Effector CD4-positive, alpha-beta T cell (primary cell): ENCODE data around the gene ZNF521. TPM values are rescaled to one million over a fixed set of nuclear protein-coding genes. Genes with fewer than 3 reads are reported as not detected.
A peak's percentile ranks its signal among the peaks of the same experiment; 100 is the strongest.

Experiments
- DNase-seq: peaks from one replicate; pipeline ENCODE4 v3.0.0-alpha.2; 2020
- total RNA-seq: gene quantifications from one replicate; lab custom pipeline; 2026; lab: John Stamatoyannopoulos, UW

Gene ZNF521
- total RNA-seq = not detected

GRCh38 chr18:25351777-25352628, at the start of gene ZNF521:
Gene ZNF521, minus strand, starts transcription at chr18:25352166. Its CDS starts 1,220 bp downstream, at chr18:25350946.
- DNase-seq = peak; percentile 6

GRCh38 chr18:25399554-25399953, 47.6 kb upstream of the ZNF521 start:
- no peak for DNase-seq

- DNase-seq = no peak
These were observed 40.2 kb upstream of the ZNF521 start for GRCh38 chr18:25392192-25392591.

GRCh38 chr18:25373432-25374179, 21.6 kb upstream of the ZNF521 start:
- DNase-seq = no peak

- DNase-seq = no peak
These were observed 18.4 kb upstream of the ZNF521 start for GRCh38 chr18:25370391-25370790.

- DNase-seq = no peak
These were observed 13.3 kb upstream of the ZNF521 start for GRCh38 chr18:25365242-25365641.

GRCh38 chr18:25364732-25365131, 12.8 kb upstream of the ZNF521 start:
- no peak for DNase-seq

- DNase-seq = no peak
These were observed 8.4 kb upstream of the ZNF521 start for GRCh38 chr18:25360301-25360899.

- no peak for DNase-seq
These were observed 1.1 kb upstream of the ZNF521 start for GRCh38 chr18:25353080-25353479.

GRCh38 chr18:25352629-25353005, 651 bp upstream of the ZNF521 start:
- no peak for DNase-seq

- no peak for DNase-seq
These were observed 638 bp downstream of the ZNF521 start for GRCh38 chr18:25351280-25351775.

- no peak for DNase-seq
These were observed 1.3 kb downstream of the ZNF521 start for GRCh38 chr18:25350489-25351251.

- DNase-seq = no peak
These were observed 2.0 kb downstream of the ZNF521 start for GRCh38 chr18:25349926-25350487.

- no peak for DNase-seq
These were observed 2.6 kb downstream of the ZNF521 start for GRCh38 chr18:25349131-25349925.

- DNase-seq = no peak
These were observed 3.4 kb downstream of the ZNF521 start for GRCh38 chr18:25348386-25349130.

- no peak for DNase-seq
These were observed 5.4 kb downstream of the ZNF521 start for GRCh38 chr18:25346561-25346960.

- DNase-seq = no peak
These were observed 6.7 kb downstream of the ZNF521 start for GRCh38 chr18:25345081-25345866.

- no peak for DNase-seq
These were observed 10.1 kb downstream of the ZNF521 start for GRCh38 chr18:25341831-25342230.

- no peak for DNase-seq
These were observed 11.2 kb downstream of the ZNF521 start for GRCh38 chr18:25340762-25341161.

GRCh38 chr18:25335676-25336075, 16.3 kb downstream of the ZNF521 start:
- no peak for DNase-seq
